ENCODE data around the gene RBMS1. TPM values are rescaled to one million over a fixed set of nuclear protein-coding genes. Genes with fewer than 3 reads are reported as not detected.
"Not testable (repeated sequence)": the region's sequence is repeated elsewhere in the genome, so short reads cannot be mapped to it uniquely, and the experiment has no call there.

RBMS1 gene
- total and polyA plus RNA-seq, 2 experiments from 2014 or later = 55.5 to 94.8 TPM

DNA sequence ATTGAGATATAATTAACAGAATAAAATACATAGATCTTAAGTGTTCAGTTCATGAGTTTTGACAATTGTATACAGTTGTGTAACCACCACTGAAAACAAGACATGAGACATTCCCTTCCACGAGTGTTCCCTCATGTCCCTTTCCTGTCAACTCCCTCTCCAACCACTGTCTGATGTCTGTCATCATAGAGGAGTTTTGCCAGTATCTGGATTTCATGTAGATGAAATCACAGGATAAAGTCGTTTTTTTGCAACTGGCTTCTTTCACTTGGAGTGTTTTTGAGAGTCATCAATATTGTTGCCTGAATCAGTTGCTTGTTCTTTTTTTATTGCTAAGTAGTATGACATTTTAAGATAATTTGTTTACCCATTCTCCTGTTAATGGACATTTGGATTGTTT is 52.7 kb downstream of the RBMS1 start (continued):
- TF ChIP-seq, protein P1, sequence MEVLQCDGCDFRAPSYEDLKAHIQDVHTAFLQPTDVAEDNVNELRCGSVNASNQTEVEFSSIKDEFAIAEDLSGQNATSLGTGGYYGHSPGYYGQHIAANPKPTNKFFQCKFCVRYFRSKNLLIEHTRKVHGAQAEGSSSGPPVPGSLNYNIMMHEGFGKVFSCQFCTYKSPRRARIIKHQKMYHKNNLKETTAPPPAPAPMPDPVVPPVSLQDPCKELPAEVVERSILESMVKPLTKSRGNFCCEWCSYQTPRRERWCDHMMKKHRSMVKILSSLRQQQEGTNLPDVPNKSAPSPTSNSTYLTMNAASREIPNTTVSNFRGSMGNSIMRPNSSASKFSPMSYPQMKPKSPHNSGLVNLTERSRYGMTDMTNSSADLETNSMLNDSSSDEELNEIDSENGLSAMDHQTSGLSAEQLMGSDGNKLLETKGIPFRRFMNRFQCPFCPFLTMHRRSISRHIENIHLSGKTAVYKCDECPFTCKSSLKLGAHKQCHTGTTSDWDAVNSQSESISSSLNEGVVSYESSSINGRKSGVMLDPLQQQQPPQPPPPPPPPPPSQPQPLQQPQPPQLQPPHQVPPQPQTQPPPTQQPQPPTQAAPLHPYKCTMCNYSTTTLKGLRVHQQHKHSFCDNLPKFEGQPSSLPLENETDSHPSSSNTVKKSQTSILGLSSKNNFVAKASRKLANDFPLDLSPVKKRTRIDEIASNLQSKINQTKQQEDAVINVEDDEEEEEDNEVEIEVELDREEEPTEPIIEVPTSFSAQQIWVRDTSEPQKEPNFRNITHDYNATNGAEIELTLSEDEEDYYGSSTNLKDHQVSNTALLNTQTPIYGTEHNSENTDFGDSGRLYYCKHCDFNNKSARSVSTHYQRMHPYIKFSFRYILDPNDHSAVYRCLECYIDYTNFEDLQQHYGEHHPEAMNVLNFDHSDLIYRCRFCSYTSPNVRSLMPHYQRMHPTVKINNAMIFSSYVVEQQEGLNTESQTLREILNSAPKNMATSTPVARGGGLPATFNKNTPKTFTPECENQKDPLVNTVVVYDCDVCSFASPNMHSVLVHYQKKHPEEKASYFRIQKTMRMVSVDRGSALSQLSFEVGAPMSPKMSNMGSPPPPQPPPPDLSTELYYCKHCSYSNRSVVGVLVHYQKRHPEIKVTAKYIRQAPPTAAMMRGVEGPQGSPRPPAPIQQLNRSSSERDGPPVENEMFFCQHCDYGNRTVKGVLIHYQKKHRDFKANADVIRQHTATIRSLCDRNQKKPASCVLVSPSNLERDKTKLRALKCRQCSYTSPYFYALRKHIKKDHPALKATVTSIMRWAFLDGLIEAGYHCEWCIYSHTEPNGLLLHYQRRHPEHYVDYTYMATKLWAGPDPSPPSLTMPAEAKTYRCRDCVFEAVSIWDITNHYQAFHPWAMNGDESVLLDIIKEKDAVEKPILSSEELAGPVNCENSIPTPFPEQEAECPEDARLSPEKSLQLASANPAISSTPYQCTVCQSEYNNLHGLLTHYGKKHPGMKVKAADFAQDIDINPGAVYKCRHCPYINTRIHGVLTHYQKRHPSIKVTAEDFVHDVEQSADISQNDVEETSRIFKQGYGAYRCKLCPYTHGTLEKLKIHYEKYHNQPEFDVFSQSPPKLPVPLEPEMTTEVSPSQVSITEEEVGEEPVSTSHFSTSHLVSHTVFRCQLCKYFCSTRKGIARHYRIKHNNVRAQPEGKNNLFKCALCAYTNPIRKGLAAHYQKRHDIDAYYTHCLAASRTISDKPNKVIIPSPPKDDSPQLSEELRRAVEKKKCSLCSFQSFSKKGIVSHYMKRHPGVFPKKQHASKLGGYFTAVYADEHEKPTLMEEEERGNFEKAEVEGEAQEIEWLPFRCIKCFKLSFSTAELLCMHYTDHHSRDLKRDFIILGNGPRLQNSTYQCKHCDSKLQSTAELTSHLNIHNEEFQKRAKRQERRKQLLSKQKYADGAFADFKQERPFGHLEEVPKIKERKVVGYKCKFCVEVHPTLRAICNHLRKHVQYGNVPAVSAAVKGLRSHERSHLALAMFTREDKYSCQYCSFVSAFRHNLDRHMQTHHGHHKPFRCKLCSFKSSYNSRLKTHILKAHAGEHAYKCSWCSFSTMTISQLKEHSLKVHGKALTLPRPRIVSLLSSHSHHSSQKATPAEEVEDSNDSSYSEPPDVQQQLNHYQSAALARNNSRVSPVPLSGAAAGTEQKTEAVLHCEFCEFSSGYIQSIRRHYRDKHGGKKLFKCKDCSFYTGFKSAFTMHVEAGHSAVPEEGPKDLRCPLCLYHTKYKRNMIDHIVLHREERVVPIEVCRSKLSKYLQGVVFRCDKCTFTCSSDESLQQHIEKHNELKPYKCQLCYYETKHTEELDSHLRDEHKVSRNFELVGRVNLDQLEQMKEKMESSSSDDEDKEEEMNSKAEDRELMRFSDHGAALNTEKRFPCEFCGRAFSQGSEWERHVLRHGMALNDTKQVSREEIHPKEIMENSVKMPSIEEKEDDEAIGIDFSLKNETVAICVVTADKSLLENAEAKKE (CRISPR knock-in tag; IDR thresholded peaks at IDR 0.05) = no peak
- TF ChIP-seq, protein P2, sequence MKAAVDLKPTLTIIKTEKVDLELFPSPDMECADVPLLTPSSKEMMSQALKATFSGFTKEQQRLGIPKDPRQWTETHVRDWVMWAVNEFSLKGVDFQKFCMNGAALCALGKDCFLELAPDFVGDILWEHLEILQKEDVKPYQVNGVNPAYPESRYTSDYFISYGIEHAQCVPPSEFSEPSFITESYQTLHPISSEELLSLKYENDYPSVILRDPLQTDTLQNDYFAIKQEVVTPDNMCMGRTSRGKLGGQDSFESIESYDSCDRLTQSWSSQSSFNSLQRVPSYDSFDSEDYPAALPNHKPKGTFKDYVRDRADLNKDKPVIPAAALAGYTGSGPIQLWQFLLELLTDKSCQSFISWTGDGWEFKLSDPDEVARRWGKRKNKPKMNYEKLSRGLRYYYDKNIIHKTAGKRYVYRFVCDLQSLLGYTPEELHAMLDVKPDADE (IDR thresholded peaks at IDR 0.05) = no peak

DNA sequence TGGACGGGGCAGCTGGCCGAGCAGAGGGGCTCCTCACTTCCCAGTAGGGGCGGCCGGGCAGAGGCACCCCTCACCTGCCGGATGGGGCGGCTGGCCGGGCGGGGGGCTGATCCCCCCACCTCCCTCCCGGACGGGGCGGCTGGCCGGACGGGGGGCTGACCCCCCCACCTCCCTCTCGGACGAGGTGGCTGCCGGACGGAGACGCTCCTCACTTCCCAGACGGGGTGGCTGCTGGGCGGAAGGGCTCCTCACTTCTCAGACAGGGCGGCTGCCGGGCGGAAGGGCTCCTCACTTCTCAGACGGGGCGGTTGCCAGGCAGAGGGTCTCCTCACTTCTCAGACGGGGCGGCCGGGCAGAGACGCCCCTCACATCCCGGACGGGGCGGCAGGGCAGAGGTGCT is 54.6 kb downstream of the RBMS1 start:
- peaks cover 63% of the 10 kb centered on the region for H3K79me2 ChIP-seq (replicated peaks; ENCODE audit: insufficient read depth)
- H4K20me1 ChIP-seq (replicated peaks; ENCODE audit: insufficient read depth) = not testable (repeated sequence)

DNA sequence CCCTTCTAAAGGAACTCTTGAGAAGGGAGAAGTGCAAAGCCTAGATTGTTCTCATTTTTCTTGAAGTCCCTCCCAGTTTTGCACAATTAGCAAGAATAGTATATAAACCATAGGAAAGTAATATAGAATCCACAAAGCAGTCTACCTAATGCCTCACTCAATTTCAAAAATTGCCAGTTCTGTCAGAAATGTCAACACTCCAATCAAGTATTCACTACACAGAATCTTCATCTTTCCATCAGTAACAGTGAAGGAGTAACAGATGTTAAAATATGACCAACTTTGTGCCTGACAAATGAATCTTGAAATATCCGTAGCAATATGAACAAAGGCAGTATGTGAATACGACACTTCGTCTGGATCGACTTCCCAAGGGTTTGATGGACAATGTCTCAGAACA is 56.3 kb downstream of the RBMS1 start:
- H3K4me3 ChIP-seq = no peak overlapping the region

More for the DNA sequence above, 54.6 kb downstream of the RBMS1 start:
- H3K4me2 ChIP-seq; H3K4me1 Mint-ChIP-seq; H3K27ac ChIP-seq (ENCODE audit: low read depth); H3F3A ChIP-seq (replicated peaks; ENCODE audit: low read depth); H3K27me3 Mint-ChIP-seq (ENCODE audit: insufficient read depth, low read depth, poor library complexity); H3K4me3 ChIP-seq; H3K4me1 ChIP-seq (ENCODE audit: insufficient read depth); ATAC-seq; H3K27ac Mint-ChIP-seq; H3K9me2 ChIP-seq (ENCODE audit: insufficient read depth); H2AFZ ChIP-seq; H3K27me3 ChIP-seq (ENCODE audit: insufficient read depth); DNase-seq (ENCODE audit: low spot score); H3K36me3 ChIP-seq (ENCODE audit: insufficient read depth); H3K4me3 Mint-ChIP-seq: not testable (repeated sequence)
- peaks cover 26% of the 10 kb centered on the region for H3K9me3 Mint-ChIP-seq
- H3K36me3 Mint-ChIP-seq (ENCODE audit: low read depth) = peaks cover 45% of the 10 kb centered on the region

More for the DNA sequence above, 56.3 kb downstream of the RBMS1 start:
- H3K36me3 Mint-ChIP-seq (ENCODE audit: low read depth) = peaks cover 34% of the 10 kb centered on the region
- TF ChIP-seq STAT1 (IDR thresholded peaks at IDR 0.05; ENCODE audit: unreplicated experiment) (no peak), JUNB (IDR thresholded peaks at IDR 0.05; ENCODE audit: unreplicated experiment) (no peak), NANOG (IDR thresholded peaks at IDR 0.05; ENCODE audit: borderline replicate concordance) (no peak), EZH2 (IDR thresholded peaks at IDR 0.05; ENCODE audit: low read depth, unreplicated experiment) (no peak)
- TF ChIP-seq, protein P3, sequence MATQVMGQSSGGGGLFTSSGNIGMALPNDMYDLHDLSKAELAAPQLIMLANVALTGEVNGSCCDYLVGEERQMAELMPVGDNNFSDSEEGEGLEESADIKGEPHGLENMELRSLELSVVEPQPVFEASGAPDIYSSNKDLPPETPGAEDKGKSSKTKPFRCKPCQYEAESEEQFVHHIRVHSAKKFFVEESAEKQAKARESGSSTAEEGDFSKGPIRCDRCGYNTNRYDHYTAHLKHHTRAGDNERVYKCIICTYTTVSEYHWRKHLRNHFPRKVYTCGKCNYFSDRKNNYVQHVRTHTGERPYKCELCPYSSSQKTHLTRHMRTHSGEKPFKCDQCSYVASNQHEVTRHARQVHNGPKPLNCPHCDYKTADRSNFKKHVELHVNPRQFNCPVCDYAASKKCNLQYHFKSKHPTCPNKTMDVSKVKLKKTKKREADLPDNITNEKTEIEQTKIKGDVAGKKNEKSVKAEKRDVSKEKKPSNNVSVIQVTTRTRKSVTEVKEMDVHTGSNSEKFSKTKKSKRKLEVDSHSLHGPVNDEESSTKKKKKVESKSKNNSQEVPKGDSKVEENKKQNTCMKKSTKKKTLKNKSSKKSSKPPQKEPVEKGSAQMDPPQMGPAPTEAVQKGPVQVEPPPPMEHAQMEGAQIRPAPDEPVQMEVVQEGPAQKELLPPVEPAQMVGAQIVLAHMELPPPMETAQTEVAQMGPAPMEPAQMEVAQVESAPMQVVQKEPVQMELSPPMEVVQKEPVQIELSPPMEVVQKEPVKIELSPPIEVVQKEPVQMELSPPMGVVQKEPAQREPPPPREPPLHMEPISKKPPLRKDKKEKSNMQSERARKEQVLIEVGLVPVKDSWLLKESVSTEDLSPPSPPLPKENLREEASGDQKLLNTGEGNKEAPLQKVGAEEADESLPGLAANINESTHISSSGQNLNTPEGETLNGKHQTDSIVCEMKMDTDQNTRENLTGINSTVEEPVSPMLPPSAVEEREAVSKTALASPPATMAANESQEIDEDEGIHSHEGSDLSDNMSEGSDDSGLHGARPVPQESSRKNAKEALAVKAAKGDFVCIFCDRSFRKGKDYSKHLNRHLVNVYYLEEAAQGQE (IDR thresholded peaks at IDR 0.05; ENCODE audit: unreplicated experiment) = no peak
- DNase-seq (ENCODE audit: low spot score) = no peak
- no peak overlapping the region for H3K4me3 Mint-ChIP-seq
- no peak overlapping the region for H3K27ac Mint-ChIP-seq
- Histone ChIP-seq H3K27ac (ENCODE audit: low read depth) (no peak overlapping the region), H3K4me1 (ENCODE audit: insufficient read depth) (no peaks in the 10 kb centered on the region), H3K79me2 (replicated peaks; ENCODE audit: insufficient read depth) (peaks cover 62% of the 10 kb centered on the region), H3K27me3 (ENCODE audit: insufficient read depth) (no peaks in the 10 kb centered on the region), H3K4me2 (no peak overlapping the region), H2AFZ (no peak overlapping the region), H3K36me3 (ENCODE audit: insufficient read depth) (no peaks in the 10 kb centered on the region), H3F3A (replicated peaks; ENCODE audit: low read depth) (no peaks in the 10 kb centered on the region), H4K20me1 (replicated peaks; ENCODE audit: insufficient read depth) (peaks cover 6% of the 10 kb centered on the region), H3K9me2 (ENCODE audit: insufficient read depth) (no peaks in the 10 kb centered on the region)
- H3K27me3 Mint-ChIP-seq (ENCODE audit: insufficient read depth, low read depth, poor library complexity) = peaks cover 3% of the 10 kb centered on the region
- no peaks in the 10 kb centered on the region; the same call in 2 of the 3 replicates for H3K4me1 Mint-ChIP-seq
- no peak for ATAC-seq
- H3K9me3 Mint-ChIP-seq = peaks cover 18% of the 10 kb centered on the region

All from GM23338 (cell line).